GM18868 (cell line): Measurements from ENCODE around the gene SAMD9L.
A peak's percentile ranks its signal among the peaks of the same experiment; 100 is the strongest.
"Not testable (repeated sequence)": the region's sequence is repeated elsewhere in the genome, so short reads cannot be mapped to it uniquely, and the experiment has no call there.

Experiments used
- ATAC-seq: cut with Tn5 transposase; IDR thresholded peaks from one replicate; pipeline ENCODE4 v1.9.1; 2021; ENCODE audit warnings: mild to moderate bottlenecking, moderate library complexity; ENCODE audit not compliant: unreplicated experiment

Gene SAMD9L

DNA sequence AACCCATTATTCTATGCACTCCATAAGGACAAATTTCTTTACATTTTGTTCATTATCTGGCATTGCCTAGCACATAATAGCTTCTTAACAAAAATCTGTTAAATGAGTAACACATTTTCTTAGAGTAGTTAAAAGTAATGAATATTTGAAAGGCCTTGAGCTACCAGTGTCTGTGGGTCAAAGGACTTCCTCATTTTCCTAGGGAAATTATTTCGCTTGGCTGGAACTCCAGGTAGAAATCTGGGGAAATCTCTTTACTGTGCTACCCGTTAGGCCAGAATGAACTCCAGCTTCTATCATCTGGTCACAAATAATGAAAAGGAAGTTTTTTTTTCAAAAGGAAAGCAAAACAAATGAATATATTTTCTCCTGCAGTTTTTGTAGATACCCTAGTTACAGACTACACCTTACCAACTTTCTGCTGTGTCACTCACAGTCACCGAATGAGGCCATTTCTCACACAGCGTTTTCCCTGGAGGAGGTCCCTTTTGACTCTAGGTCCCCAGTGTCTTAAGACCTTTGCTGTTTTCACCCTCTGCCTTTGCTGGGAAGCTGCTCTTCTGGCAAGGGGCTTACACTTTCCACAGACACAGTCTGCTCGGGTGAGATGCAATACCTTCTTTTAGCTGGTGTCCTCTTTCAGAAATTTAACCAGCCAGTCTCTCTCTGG is 1.6 kb downstream of the SAMD9L start:
- peak; percentile 35 for ATAC-seq

DNA sequence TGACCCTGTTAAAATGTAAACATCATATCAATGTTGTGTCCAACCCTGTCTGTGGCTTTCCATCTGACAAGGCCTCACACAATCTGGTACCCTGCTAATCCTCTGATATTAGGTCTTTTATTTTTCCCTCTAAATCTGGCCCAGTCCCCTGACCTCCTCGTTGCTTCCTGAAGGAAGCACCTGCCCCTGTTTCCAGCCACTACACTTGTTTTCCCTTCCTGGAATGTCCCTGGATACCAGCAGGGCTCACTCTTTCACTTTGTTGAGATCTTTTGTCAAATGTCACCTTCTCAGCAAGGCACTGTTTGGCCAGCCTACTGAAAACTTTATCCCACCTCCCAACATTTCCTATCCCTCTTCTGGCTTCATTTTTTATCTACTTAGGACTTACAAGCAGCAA is 2.1 kb downstream of the SAMD9L start:
- ATAC-seq: no peak

DNA sequence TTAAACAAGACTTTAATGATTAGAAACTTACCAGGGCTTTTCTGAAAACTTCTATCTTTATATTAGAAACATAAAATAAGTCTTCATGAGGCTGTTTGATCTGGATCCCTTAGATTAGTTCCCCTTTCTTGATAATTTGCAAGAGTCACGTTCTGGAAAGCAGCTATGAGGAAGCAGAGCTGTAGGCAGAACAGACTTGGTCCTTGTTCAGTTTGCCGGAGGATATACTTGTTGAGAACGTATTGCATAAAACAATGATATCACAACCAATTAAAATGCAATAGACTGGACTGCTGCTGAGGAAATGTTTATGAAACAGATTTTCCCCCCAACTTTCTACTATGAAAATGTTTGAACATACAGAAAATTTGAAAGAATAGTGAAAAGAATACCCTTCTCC is 2.8 kb downstream of the SAMD9L start:
- no peak for ATAC-seq

DNA sequence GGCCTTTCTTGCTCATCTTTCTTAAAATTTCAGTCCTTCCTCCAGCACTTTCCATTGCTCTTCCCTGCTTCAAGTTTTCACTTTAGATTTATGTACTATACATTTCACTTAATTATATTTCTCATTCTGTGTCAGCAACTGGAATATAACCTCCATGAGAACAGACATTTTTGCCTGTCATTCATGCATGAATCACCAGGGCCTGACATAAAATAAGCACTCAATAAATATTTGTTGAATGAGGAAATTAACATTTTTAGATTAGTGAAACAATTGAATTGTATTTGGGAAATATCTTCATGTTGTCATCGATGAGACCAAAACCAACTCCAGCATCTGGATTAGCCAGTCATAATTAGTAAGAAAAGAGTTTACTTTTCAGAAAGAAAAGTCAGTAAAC is 6.1 kb downstream of the SAMD9L start:
- no peak for ATAC-seq

DNA sequence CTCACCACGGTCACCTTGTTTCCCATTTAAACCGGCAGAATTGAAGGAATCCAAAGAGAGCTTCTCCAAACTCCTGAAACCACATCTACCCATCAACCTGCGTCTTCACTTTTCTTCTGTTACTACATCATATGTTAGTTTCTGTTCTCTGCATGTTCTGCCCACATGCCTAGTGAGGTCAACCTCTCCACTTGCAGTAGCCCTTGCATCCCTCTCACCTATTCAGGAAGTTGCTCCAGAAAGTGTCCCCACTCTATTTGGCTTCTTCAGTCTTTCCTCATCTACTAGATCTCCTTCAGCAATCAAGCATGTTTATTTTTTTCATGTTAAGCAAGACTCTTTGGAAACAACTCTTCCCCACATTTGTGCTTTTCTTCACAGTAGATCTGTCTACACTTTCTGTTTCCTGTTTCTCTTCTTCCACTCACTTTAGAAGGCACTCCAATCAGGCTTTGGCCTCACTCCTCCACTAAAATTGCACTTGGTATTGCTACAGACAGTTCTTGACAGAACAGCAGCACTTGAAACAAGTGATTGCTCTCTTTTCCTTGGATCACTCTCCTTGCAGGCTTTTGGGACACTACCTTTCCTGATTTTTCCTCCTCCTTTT is 7.5 kb downstream of the SAMD9L start:
- no peak for ATAC-seq

DNA sequence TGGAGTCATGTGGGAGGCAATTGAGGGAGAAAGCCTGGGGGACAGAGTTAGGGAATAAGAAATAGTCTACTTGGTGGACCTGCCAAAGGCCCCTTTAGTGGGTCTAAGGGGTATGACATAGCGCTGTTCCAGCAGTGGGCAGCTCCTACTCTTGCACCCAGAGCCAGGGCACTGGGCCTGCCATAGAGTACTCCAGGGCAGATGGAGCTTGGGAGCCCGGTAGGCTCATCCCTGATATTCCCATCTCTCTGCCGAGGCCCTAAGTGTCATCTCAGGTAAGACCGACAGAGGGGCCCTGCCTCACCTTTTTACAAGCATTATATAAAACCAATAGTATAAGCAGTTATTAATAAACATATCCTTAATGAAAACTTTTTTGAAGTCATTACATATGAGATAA is 9.6 kb downstream of the SAMD9L start:
- ATAC-seq: no peak

DNA sequence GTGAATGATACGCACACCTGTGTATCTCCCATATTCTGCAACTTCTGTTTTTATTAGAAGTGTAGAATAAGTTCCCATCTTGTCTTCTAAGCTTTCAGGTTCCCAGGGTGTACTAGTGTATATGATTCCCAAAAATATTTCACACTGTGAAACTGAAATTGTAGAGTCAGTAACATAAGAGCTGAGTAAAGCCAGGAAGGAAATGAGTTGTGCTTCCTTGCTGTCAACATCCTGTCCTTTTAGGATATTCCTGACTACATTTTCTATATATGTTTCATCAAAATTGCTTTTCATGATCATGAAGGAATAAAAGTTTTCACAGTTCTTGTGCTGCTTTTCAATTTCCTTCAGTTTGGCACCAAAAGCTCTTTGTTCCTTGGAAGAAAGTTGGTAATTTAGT is 15.2 kb downstream of the SAMD9L start:
- no peak for ATAC-seq

DNA sequence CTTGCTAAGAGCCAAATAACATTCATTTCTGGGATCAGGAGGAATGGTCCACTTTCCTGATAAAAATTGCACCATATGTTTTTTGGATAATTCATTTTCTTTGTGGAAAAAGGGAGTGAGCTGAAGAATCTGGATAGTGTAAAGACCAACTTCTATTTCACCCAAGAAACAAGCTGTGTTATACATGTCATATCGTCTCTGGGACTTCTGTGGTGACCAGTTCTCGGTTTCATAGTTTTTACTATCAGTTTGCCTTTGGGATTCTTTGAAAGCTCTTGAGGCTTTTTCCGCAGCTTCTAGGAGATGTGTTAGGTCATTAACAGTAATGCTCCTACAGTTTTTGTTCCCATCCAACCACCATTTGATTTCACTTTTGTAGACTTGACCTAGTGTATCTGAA is 16.0 kb downstream of the SAMD9L start:
- ATAC-seq: no peak

DNA sequence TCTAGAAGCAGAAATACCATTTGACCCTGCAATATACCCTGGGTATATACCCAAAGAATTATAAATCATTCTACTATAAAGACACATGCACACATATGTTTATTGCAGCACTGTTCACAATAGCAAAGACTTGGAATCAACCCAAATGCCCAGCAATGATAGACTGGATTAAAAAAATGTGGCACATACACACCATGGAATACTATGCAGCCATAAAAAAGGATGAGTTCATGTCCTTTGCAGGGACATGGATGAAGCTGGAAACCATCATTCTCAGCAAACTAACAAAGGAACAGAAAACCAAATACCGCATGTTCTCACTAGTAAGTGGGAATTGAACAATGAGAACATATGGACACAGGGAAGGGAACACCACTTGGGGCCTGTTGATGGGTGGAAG is 21.2 kb downstream of the SAMD9L start:
- not testable (repeated sequence) for ATAC-seq

DNA sequence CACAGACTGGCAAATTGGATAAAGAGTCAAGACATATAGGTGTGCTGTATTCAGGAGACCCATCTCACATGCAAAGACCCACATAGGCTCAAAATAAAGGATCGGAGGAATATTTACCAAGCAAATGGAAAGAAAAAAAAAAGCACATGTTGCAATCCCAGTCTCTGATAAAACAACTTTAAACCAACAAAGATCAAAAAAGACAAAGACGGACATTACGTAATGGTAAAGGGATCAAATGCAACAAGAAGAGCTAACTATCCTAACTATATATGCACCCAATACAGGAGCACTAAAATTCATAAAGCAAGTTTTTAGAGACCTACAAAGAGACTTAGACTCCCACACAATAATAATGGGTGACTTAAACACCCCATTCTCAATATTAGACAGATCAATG is 24.7 kb downstream of the SAMD9L start:
- not testable (repeated sequence) for ATAC-seq

DNA sequence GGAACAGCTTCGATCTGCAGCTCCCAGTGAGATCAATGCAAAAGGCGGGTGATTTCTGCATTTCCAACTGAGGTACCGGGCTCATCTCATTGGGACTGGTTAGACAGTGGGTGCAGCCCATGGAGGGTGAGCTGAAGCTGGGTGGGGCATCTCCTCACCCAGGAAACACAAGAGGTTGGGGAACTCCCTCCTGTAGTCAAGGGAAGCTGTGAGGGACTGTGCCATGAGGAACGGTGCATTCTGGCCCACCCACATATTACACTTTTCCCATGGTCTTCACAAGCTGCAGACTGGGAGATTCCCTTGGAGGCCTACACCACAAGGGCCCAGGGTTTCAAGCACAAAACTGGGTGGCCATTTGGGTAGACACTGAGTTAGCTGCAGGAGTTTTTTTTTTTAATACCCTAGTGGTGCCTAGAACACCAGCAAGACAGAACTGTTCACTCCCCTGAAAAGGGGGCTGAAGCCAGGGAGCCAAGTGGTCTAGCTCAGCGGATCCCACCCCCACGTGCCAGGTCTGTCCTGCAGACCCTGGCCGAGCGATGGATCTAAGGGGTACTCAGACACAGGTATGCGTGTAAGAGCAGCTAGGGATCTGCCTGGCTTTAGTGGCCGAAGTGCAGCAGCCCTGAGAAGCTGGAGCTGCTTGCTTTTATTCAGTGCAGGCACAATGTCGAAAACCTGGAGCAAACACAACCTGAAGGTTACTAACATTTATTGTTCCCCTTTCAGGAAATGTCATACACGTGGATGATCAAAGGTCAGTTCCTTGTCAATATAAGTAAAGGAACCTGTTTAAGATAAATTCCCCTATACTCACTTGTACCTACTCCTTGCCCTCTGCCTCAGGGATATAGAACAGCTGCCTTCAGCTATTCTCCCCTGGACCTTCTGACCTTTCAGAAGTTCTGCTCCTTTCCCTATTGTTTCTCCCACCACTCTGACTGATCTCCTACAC is 27.3 kb downstream of the SAMD9L start:
- ATAC-seq: no peak

DNA sequence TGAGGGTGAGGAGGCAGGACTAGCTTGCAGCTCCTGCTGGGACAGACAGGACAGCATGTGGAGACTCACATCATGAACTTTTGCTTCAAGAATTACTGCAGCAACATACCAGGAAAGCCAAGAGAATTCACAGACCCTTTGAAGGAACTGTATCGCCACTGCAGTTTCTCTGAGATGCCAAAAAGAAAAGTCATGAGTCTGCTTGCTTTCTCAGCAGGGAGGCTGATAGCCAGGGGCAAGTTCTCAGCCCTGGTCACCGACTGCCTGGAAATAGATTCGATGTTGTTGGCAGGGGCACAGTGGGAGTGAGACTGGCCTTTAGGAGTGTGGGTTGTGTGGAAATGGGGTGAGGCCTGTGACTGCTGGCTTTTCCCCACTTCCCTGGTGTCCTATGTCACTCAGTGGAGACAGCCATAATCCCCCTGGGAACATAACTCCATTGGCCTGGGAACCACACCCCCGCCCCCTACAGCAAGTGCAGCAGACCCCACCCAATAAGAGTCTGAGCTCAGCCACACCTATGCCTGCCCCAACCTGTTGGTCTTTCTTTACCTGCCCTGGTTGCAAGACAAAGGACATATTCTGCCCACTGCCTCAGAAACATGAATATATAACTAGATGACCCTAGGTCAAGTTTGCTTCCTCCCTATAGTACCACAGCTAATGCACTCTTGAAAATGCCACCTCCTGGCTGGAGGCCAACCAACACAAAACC is 28.8 kb downstream of the SAMD9L start:
- no peak for ATAC-seq

DNA sequence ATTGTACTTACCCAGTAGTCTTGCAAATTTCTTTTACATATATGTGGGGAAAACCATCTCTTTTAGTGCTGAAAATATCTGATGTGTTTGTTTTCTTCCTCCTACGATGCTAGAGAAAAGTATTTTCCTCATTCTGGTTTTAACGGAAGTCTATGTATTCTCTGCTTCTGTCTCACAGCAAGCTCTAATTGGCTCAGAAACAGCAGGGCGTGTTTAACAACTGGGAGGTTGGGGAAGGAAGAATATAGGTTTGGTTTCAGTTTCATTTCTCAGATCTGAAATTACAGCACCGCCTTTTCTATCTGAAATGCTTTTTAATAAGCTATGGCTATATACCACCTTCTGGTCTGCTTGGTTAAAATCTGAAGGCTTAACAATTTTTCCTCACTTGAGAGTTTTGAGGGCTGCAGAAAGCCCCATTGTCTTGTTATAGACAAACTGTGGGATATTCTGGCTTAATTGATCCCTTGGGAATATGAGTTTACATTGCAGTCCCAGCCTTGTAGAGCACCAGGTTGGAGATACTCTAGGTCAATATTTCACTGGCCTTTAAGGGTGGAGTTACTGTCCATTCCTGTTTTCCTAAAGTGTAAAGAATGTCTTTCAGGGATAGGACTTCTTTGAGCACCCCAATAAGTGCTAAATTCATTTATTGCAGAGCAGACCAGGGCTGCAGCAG is 30.2 kb downstream of the SAMD9L start, which contains the start of gene SAMD9:
SAMD9 (minus strand) TSS at position 128 of the 679 bp plus-strand sequence. CDS start 11,882 bp downstream, outside the sequence.
- peak; percentile 100 for ATAC-seq

DNA sequence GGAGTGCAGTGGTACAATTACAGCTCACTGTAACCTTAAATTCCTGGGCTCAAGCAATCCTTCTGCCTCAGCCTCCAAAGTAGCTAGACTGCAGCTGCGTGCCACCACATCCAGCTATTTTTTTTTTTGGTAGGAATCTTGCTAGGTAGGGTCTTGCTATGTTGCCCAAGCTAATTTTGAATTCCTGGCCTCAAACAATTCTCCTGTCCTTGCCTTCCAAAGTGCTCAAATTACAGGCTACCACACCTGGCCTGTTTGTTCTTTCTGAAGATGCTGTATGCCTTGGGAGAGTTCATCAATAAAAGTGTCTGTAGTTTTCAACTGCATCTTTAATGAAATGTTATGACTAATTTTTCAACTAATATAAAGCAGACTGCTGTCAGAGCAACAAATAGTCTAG is 30.9 kb downstream of the SAMD9L start:
- no peak for ATAC-seq

DNA sequence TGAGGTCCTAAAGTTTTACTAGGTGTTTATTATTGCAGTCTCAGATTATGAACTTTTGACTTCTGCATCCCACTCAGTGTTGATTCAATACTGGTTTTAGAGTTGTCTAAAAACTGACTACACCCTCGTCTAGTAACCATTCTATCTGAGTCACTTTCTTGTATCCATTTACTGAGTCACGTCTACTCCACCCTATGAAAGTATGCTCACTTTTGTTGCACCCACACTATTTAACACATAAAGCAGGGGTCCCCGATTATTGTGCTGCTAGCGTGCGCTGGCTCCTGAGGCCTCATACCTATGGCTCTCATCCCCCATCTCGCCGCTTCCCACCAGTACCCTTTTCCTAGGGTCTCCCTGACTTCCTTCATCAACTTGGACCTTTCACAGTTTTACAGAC is 32.4 kb downstream of the SAMD9L start:
- no peak for ATAC-seq

DNA sequence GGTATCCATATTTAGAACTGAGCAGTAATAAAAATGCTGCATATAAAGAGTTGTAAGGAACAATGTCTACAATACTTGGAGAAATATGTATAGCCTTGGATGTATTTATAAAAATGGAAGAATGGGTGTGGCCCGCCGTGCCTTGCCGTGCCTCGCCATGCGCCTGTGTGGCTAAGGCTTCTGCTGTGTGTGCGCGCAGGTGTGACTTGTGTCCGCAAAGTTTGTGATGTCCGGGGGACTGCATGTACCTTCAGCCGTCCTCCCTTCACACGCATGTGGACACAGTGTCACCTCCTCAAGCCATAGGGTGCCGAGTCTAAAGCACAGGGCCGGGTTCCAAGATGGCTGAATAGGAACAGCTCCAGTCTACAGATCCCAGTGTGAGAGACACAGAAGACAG is 40.2 kb downstream of the SAMD9L start:
- no peak for ATAC-seq

DNA sequence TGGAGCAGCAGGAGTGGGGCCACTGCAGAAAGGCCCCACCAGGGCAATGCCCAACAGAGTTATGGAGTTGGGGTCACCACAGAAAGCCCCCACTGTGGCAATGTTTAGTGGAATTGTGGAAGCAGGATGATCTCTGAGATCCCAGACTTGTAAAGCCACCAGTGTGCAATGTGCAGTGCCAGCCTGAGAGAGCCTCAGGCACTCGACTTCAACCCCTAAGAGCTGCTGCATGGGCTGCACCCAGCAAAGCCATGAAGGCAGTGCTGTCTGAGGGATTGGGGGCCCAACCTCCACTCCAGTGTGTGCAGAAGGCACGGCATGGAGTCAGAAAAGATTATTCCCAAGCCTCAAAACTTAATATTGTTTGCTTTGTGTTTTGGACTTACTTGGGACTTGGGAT is 50.8 kb downstream of the SAMD9L start:
- no peak for ATAC-seq

DNA sequence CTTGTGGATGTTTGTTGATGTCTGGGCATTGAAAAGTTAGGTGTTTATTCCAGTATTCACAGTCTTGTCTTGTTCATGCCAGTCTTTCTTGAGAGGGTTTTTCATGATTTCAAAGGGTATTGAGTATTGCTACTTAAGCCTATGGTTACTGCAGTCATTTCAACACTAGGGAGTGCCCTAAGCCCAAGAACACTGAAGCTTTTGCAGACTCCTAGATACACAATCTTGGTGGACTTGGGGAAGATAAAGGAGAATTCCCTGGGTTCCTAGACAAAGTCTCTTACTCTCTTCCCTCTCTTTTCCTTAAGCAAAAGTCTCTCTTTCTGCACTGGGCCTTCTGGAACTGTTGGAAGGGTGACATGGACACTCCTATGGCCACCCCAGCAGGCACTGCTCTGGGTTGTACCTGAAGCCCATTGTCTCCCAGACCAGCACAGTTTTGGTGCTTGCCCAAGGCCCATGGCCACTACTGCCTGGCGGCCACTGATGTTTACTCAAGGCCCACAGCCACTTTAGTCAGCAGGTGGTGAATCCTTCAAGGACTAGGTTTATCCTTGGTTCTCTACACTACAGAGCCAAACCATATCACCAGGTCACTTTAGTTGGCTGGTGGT is 55.3 kb downstream of the SAMD9L start:
- ATAC-seq: peak; percentile 81
